H1 (cell line): ENCODE results near the gene USF1. TPM values are rescaled to one million over a fixed set of nuclear protein-coding genes. Genes with fewer than 3 reads are reported as not detected.

Experiments
- BCL11A ChIP-seq, 2 experiments: IDR thresholded peaks; one replicate each; pipeline ENCODE4 v1.6.1; 2011; ENCODE audit warnings: low read depth in 2 of 2, low read length in 2 of 2, mild to moderate bottlenecking in 2 of 2
- CTCF ChIP-seq, 3 experiments: IDR thresholded peaks; 1 replicate in 2 of 3; 2 replicates in 1 of 3; pipeline versions ENCODE4 v1.5.1 to v1.6.1; 2011; ENCODE audit warnings: low read length in 3 of 3, mild to moderate bottlenecking in 3 of 3, inconsistent platforms in 2 of 3, low read depth in 1 of 3, moderate library complexity in 1 of 3; ENCODE audit not compliant: insufficient read depth in 1 of 3; ENCODE audit errors: control extremely low read depth in 1 of 3
- EP300 ChIP-seq, 2 experiments: IDR thresholded peaks; 1 replicate in 1 of 2; 2 replicates in 1 of 2; pipeline ENCODE4 v1.6.1; 2011 to 2012; ENCODE audit warnings: low read depth in 2 of 2, low read length in 2 of 2, mild to moderate bottlenecking in 2 of 2, borderline replicate concordance in 1 of 2, inconsistent platforms in 1 of 2, moderate library complexity in 1 of 2
- TAF1 ChIP-seq: IDR thresholded peaks from 2 replicates; pipeline ENCODE4 v1.6.1; 2011; ENCODE audit warnings: mild to moderate bottlenecking, low read depth, low read length
- polyA plus RNA-seq, 7 experiments: library from polyadenylated mRNA; depleted of rRNA in 3 of 7; stranded (reverse) in 5 of 7; unstranded in 2 of 7; fragments of >200 nt in 5 of 7; fragments of 200-250 nt in 2 of 7; gene quantifications; 1 replicate in 5 of 7; 2 replicates in 1 of 7; 4 replicates in 1 of 7; pipeline versions ENCODE4 v1.2.1 to v1.2.3, GENCODE V29; 2011 to 2013; ENCODE audit warnings: missing spikeins in 2 of 7, mixed read lengths in 2 of 7
- total RNA-seq: library from RNA; stranded (reverse); fragmentation: NEBNext Ultra II Directional; extraction: Animal tissue kit (Norgen Biotek cat#: 25700); gene quantifications from 2 replicates; pipeline ENCODE4 v1.2.1, GENCODE V29; 2021

Gene USF1
- total and polyA plus RNA-seq, 2 of the 8 experiments (the other 6 are each of a cell fraction or from before 2014, with no cell fraction given), result 45.7 to 68.9 TPM

GRCh38 chr1:161037661-161038522 lies 7.9 kb downstream of the USF1 start (continued):
- TF ChIP-seq CTCF (IDR thresholded peaks at IDR 0.05; ENCODE audit: control extremely low read depth in 1 of 3, insufficient read depth in 1 of 3, low read depth in 1 of 3, low read length in 3 of 3), result no peak
- TF ChIP-seq BCL11A (IDR thresholded peaks at IDR 0.05; ENCODE audit: low read depth in 2 of 2, low read length in 2 of 2), result no peak
- no peak for TF ChIP-seq TAF1
- no peak for TF ChIP-seq EP300 (IDR thresholded peaks at IDR 0.05; ENCODE audit: borderline replicate concordance in 1 of 2, low read depth in 2 of 2, low read length in 2 of 2)
